Hematopoietic multipotent progenitor cell treated with erythropoietin and hydrocortisone succinate and interleukin-3 and kit ligand, for 6 days (in vitro differentiated cells): ENCODE measurements around the gene ANKRD44.

ENCODE experiments used
- DNase-seq: peaks from one replicate; pipeline ENCODE4 v3.0.0-alpha.2; 2015

Gene ANKRD44

GRCh38 chr2:197286805-197287595 is 23.6 kb downstream of the ANKRD44 start:
- peak; percentile 50 for DNase-seq

DNA sequence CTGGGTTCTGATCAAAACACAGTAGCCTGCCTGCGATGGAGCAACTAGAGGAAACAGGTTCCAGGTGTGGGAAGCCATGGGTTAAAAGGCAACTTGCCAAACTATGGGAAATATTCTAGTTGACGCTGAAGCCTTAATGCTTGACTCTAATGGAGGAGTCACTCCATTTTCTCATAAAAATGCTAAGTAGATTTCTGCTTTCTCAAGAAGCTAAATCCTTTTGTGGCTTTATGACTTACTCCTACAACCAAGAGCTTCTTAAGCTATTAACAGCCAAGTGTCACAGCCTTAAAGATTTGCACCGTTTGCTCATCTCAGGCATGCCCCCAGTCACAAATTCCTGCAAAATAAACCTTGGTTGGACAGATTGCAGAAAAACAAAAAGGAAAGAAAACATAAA is 25.2 kb downstream of the ANKRD44 start:
- DNase-seq, result no peak

DNA sequence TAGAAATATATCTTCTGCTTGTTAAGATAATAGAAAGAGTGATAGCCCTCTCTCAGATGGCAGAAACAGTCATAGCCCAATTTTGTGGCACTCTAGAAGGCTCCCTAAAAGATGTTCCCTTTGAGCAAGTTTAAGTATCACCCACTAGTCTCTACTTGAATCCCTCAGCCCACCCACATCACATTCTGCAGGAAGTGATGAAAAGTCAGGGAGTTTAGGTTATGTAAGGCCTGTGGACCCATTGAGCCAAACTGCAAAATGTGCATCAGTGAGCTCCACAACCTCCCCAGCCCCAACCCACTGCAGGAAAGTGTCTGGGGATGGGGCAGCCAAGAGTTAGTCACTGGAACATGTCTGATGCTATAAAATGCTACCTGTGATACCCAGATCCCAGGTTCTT is 25.6 kb downstream of the ANKRD44 start:
- DNase-seq, result no peak

DNA sequence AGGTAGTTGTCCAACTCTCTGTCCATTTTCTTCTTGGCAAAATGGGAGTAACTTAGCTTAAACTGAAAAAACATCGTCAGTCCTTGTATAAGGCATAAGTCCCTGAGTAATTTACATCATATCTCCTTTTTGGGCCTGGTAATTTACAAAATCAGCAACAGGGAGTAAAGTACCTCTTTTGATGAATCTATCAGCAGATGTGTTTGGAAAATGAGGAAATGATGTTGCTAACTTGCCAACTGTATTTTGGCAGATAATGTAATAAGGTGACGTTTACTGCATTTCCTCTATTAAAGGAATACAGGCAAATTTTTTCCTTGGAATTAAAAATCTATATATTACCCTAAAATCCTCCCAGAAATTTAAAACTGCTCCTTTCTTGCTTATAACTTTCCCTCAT is 29.2 kb downstream of the ANKRD44 start:
- peak; percentile 54 for DNase-seq

- peak; percentile 33 for DNase-seq
These were observed 30.4 kb downstream of the ANKRD44 start for GRCh38 chr2:197280015-197280702.

- no peak for DNase-seq
These were observed 31.5 kb downstream of the ANKRD44 start for GRCh38 chr2:197278799-197279763.

DNA sequence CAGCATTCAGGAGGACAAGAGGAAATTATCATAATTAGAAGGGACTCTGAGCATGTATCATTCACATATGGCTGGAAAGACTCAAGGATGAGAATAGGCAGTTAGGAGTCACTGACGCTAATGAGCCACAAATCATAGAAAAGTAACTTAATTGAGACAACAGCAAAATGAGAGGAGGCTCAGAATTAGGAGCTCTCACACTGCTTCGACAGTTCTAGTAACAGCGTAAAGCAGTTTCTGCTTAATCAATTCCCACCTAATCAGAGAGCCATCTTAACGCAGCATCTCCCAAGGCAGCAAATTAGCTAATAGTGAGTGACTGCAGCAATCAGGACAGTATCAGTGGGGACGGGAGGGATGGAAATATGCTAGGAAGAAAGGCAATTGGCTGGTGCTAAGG is 32.8 kb downstream of the ANKRD44 start:
- no peak for DNase-seq

GRCh38 chr2:197276156-197276555 is 34.4 kb downstream of the ANKRD44 start:
- DNase-seq, result no peak

DNA sequence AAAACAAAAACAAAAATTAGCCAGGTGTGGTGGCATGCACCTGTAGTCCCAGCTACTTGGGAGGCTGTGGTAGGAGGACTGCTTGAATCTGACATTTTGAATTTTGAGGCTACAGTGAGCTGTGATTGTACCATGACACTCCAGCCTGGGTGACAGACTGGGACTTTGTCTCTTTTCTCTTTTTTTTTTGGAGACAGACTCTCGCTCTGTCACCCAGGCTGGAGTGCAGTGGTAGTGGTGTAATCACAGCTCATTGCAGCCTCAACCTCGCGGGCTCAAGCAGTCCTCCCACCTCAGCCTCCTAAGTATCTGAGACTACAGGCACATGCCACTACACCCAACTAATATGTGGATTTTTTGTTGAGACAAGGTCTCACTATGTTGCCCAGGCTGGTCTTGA is 35.6 kb downstream of the ANKRD44 start:
- DNase-seq, result no peak

GRCh38 chr2:197274349-197274748 is 36.2 kb downstream of the ANKRD44 start:
- no peak for DNase-seq

GRCh38 chr2:197273485-197273884 is 37.1 kb downstream of the ANKRD44 start:
- DNase-seq, result no peak

- DNase-seq, result no peak
These were observed 40.0 kb downstream of the ANKRD44 start for GRCh38 chr2:197270601-197271000.

DNA sequence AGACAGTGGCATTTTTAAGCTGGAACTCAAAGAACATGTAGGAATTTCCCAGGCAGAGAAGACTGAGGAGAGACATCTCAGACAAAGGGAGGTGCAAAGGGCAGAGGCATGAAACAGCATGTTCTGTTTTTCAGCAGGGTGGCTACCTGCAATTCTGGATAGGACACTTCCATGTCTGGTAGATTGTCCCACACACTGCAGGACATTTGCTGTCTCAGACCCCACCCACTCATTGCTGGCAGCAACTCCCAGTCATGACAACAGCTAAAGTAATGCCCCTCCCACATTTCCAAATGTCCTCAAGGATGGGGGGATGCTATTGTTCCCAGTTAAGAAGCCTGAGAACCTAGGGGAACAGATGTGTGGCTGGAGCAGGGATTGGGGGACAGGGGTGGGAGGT is 40.8 kb downstream of the ANKRD44 start:
- DNase-seq, result no peak

DNA sequence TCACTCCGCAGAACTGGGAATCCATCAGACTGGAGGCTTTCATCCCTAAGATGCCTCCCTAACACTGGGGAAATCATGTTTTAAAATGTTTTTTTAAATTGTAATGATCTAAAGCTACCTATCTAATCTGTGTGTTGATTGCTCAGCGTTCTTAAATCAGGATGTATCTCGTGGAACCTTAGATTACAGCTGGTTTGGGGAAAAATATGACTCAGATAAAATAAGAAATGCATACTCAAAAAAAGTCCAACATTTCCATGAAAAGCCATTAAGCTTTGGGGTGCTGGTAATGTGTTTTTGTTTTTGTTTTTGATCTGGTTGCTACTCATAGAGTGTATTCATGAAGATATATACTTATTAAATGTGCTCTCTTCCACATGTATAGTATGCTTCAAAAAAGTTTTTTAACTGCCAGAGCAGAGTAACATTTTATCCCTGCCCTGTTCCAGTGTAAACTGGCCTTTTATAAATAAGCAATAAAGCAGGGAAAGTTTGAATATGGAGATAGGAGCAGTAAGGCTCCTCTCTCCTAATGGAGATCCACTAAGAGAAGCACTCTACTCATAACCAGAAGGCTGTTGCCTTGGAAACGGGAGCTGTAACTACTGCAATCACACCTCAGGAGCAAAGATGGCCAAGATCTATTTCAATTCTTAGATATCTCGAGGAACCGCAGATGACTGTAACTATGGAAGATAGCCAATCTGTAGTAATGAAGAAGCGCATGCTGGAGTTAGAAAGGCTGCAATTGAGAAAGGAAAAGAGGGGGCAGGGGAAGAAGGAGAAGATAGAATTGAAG is 41.6 kb downstream of the ANKRD44 start:
- DNase-seq, result peak; percentile 53

DNA sequence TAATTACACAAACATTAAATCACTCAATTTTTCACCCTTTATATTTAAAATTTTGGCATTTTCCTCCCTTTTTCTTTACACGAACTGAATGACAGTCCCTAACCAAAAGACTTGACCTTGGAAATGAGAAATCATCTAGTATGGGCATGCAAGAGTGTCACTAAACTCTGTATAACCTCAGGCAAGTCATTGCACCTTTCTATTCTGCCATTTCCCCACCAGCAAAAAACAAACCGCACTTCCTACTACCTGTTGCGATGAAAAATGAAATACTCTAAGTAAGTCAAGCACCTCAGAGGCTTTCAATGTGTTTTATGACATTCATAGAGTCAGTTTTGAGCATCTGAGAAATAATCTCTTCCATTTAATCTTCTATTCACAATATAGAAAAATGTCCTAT is 44.1 kb downstream of the ANKRD44 start:
- no peak for DNase-seq

- no peak for DNase-seq
These were observed 44.7 kb downstream of the ANKRD44 start for GRCh38 chr2:197265924-197266323.

GRCh38 chr2:197265036-197265435 is 45.5 kb downstream of the ANKRD44 start:
- DNase-seq, result no peak

- no peak for DNase-seq
These were observed 46.2 kb downstream of the ANKRD44 start for GRCh38 chr2:197264332-197264731.

DNA sequence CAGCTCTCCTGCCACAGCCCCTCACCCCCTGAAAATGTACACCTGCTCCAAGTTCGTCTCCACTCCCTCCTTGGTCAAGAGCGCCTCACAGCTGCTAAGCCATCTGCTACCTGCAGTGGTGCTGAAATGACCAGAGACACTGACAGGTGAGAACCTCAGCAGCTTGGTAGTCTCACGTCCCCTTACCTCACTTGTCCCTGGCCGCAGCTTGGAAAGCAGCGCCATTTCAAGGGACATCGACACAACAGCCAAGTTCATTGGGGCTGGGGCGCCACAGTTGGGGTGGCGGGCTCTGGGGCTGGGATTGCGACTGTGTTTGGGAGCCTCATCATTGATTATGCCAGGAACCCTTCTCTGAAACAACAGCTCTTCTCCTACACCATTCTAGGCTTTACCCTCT is 47.5 kb downstream of the ANKRD44 start:
- DNase-seq, result no peak

DNA sequence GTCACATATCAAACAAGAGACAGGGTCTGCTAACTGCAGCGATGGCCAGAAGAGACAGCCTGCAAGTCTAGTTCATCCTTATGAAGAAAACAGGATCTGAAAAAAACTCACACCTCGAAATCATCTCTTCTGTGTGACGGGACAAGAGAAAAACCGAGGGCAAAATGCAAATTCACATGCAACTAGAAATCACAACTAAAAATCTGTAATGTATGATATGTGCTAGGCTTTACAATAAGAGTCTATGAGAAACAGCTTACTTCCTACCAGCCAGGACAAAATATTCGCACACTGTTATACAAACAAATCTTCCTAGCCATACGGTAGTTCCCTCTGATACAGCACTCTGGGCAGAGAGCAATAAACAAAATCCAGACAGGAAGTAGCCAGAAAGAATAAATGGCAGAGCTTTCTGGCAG is 48.8 kb downstream of the ANKRD44 start:
- DNase-seq, result no peak

GRCh38 chr2:197259470-197259999 is 51.0 kb downstream of the ANKRD44 start:
- DNase-seq, result no peak

- peak; percentile 78 for DNase-seq
These were observed 52.0 kb downstream of the ANKRD44 start for GRCh38 chr2:197258580-197258979.
